Posterior cingulate gyrus (tissue), 11 donors: Measurements from ENCODE around the gene FOXN4.
"Not testable (repeated sequence)": the region's sequence is repeated elsewhere in the genome, so short reads cannot be mapped to it uniquely, and the experiment has no call there.

ENCODE experiments used
- DNase-seq, 10 donors: peaks; one replicate each; pipeline versions ENCODE4 v3.0.0 to v3.0.0-alpha.2; 2020 to 2021; ENCODE audit warnings: mixed read lengths in 3 of 10
- intact Hi-C: fragments of 100-400 bp; cut with DNase I; formaldehyde crosslinking; loops from one replicate; pipeline ENCODE4 v1.15.1; 2023

The FOXN4 gene, protein sequence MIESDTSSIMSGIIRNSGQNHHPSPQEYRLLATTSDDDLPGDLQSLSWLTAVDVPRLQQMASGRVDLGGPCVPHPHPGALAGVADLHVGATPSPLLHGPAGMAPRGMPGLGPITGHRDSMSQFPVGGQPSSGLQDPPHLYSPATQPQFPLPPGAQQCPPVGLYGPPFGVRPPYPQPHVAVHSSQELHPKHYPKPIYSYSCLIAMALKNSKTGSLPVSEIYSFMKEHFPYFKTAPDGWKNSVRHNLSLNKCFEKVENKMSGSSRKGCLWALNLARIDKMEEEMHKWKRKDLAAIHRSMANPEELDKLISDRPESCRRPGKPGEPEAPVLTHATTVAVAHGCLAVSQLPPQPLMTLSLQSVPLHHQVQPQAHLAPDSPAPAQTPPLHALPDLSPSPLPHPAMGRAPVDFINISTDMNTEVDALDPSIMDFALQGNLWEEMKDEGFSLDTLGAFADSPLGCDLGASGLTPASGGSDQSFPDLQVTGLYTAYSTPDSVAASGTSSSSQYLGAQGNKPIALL

GRCh38 chr12:109308534-109309380, at the start of gene FOXN4:
TSS of gene FOXN4 (minus strand) at chr12:109309284. CDS start at chr12:109308321, 963 bp downstream.
- no peak for DNase-seq
- intact Hi-C loops, result no loop called here

- DNase-seq, result no peak
- intact Hi-C loops, result no loop called here
These were observed 49.2 kb upstream of the FOXN4 start for GRCh38 chr12:109358154-109358869.

DNA sequence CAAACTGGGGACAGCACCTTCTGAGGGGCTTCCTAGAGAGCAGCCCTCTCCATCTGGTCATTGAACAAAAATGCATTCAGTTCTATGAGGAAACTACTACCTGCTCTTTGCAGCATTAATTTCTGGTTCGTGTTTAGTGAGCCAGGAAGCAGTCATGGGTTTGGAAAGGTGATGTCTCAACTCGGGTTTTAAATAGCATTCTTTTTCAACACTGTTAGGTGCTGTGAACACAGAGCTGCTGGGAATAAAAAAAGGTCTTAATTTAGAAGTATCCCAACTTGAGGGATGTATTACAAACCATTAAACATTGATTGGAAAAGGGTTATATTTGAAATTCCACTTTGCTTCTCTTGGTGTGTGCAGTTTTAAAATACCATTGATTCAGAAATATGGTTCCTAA, 47.9 kb upstream of the FOXN4 start:
- DNase-seq, result no peak
- intact Hi-C loops, result no loop called here

- intact Hi-C loops, result no loop called here
- DNase-seq, result no peak
These were observed 47.5 kb upstream of the FOXN4 start for GRCh38 chr12:109356577-109356976.

DNA sequence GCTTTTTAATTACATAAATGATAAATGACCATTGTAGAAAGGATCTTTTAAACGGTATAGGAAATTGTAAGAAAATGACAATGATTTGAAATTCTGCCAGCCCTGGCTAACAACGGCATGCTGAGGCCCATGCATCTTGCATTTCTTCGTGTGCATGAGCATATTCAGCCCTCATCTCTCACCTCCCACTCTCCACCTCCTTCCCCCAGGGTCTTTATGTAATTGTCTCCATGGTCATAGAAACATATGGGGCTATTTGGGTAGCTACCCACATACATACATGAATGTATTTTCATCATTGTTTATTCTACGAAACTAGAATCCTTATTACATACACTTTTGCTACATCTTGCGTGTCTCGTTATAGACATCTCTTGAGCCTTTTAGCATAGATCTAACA, 43.1 kb upstream of the FOXN4 start:
- intact Hi-C loops, result no loop called here
- DNase-seq, result no peak

GRCh38 chr12:109347589-109347988, 38.5 kb upstream of the FOXN4 start, which contains the start of gene MYO1H:
TSS of gene MYO1H (plus strand) at chr12:109347900. CDS start at chr12:109347961, 61 bp downstream.
- intact Hi-C loops, result no loop called here
- DNase-seq, result no peak

- intact Hi-C loops, result no loop called here
- no peak for DNase-seq
These were observed 37.8 kb upstream of the FOXN4 start for GRCh38 chr12:109346920-109347319.

GRCh38 chr12:109345428-109345827, 36.3 kb upstream of the FOXN4 start:
- intact Hi-C loops, result no loop called here

GRCh38 chr12:109343677-109344076, 34.6 kb upstream of the FOXN4 start:
- no peak for DNase-seq
- intact Hi-C loops, result no loop called here

More at GRCh38 chr12:109345428-109345827, 36.3 kb upstream of the FOXN4 start:
- DNase-seq, result no peak

DNA sequence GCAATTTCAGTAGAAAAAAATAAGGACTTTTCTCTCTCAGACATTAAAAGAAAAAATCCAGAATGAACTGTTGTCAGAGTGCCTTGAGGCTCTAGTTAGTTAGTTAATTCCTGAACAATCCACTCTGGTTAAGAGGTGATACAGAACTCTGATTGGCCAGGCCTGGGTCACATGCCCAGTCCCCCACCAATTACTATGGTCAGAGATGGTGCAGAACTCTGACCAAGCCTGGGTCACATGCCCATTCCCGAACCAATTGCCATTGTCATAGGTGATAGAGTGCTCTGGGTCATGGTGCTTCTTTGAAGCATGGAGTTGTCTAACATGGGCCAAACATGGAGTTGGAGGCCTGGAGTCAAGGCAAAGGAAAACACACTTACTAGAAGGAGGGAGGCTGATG, 27.5 kb upstream of the FOXN4 start:
- intact Hi-C loops, result no loop called here
- DNase-seq, result no peak

- intact Hi-C loops, result no loop called here
- no peak for DNase-seq
These were observed 25.8 kb upstream of the FOXN4 start for GRCh38 chr12:109334887-109335286.

- no peak for DNase-seq
- intact Hi-C loops, result no loop called here
These were observed 22.3 kb upstream of the FOXN4 start for GRCh38 chr12:109331301-109331952.

- intact Hi-C loops, result no loop called here
- no peak for DNase-seq
These were observed 21.5 kb upstream of the FOXN4 start for GRCh38 chr12:109330282-109331230.

DNA sequence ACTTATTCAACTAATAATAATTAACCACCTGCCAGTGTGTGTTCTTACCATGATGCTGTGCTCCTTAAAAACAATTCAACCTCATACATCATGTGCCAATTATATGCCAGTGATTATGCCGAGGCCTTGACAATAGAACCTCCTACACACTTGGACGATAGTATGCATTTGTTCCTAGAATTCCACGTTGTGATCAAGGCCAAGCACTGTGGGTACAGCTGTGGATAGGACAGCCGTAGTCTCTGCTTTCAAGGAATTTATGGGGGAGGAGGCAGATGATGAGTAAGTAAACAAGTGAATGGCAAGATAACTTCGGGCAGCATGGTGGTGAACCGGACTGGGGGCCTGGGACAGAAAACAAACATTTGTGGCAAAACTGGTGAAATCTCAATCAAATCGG, 20.6 kb upstream of the FOXN4 start:
- DNase-seq, result no peak
- intact Hi-C loops, result no loop called here

- no peak for DNase-seq
- intact Hi-C loops, result no loop called here
These were observed 19.9 kb upstream of the FOXN4 start for GRCh38 chr12:109329003-109329402.

- DNase-seq, intact Hi-C loops: not testable (repeated sequence)
These were observed 12.2 kb upstream of the FOXN4 start for GRCh38 chr12:109321294-109321693.

DNA sequence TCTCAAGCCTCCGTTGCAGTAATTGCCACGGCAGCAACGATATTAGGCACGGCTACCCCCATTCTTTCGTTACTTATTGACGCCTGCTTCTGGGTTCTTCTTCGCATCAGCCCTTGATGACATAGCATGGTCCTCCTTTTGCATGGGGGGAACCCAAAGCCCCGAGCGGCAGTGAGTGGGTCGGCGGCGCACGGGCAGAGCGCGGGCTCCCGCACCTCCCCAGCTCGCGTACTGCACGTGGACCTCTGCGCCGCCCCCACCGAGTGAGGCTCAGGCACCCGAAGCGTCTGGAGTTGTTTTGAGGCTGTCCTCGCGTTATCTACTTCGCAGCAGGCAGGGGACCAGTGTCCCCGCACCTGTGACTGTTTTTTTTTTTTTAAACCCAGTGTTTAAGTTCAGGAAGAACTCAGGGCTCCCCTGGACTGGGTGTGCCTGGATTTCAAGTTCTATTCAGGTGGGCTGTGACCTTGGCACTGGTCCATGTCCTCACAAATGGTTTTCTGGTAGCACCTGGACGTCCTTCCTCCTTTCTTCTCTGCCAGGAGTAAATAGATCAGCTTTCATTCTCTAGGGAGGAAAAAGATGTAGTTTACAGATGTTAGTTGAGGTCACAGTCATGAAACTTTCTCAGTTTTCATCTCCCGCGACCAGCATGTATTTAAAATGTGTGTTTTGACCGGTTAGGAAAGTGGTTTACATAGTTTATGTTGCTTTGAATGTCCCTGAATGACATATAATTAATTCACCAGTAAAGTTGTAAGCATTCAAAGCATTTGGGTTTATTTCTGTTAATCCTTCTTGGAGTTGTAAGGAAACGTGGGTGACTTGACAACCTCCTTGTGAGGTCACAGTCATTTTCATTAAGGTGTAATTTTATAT, 1.4 kb upstream of the FOXN4 start:
- intact Hi-C loops, result no loop called here
- DNase-seq, result peak in 1 of 10 donors; percentile 85
